ENCODE data around the gene CYP51A1. TPM values are rescaled to one million over a fixed set of nuclear protein-coding genes. Genes with fewer than 3 reads are reported as not detected.
A peak's percentile ranks its signal among the peaks of the same experiment; 100 is the strongest.
"Not testable (repeated sequence)": the region's sequence is repeated elsewhere in the genome, so short reads cannot be mapped to it uniquely, and the experiment has no call there.

Gene CYP51A1
- total RNA-seq, 1 donor from 2014 or later: 101 TPM

DNA sequence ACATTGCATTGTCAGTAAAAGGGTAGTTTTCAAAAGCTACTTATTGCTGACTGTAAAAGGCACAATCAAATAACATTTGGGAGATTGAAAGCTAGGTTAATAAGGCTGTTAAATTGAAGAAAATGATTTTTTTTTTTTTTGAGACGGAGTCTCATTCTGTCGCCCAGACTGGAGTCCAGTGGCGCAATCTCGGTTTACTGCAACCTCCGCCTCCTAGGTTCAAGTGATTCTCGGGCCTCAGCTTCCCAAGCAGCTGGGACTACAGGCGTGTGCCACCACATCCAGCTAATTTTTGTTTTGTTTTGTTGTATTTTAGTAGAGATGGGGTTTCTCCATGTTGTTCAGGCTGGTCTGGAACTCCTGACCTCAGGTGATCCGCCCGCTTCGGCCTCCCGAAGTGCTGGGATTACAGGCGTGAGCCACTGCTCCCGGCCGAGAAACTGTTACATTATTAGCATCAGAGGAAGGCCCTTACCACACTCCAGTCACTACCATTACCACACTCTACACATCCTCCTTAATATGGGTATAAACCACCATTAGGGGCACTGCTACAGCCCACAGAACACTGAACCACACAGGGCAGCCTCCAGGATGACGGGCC, 1.0 kb downstream of the CYP51A1 start:
- ATAC-seq (peak; percentile 7), DNase-seq (ENCODE audit: low spot score) (no peak)
- intact Hi-C loops (cut with DNase I): no loop called here

DNA sequence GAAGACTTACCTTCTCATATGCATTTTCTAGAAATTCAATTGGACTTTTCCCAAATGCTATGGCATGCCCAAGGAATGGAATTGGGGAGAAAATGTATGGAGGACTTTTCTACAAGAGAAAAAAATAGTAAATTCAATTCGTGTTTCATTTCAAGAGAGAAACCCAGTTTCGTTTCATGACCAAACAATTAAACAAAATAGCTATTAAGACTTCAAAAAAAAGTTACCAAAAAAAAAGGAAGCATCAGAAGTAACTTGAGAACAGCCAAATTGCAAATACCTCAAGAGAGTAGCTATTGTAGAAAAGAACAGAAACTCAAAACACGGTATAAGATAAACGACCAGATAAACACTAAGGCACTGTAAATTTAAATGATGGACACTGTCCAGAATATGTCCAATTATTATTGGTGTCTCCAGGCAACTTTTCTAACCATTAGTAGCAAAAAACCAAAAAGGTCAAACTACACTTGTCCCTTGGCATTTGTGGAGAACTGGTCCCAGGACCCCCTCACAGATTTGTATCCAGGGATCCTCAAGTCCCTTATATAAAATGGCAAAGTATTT, 2.4 kb downstream of the CYP51A1 start:
- ATAC-seq (no peak), DNase-seq (ENCODE audit: low spot score) (no peak)
- intact Hi-C loops (cut with DNase I): no loop called here

DNA sequence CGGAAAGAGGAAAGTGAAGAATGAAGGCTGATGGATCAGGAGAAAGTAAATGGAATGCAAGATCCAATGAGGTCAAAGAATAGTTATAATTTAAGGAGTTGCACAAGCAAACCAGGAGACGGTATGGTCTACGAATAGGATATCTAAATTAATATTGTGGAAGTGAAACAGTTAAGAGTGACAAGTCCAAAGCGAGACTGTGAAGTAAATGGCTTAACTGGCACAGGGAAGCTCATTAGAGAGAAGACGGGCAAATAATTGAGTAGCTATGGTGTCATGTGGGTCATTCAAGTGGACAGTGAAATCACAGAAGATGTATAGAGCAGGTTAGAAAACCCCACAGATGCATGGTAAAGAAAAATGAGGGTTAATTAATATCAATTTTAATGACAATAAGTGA, 3.2 kb downstream of the CYP51A1 start:
- DNase-seq (ENCODE audit: low spot score): no peak
- ATAC-seq: no peak
- intact Hi-C loops (cut with DNase I): no loop called here

DNA sequence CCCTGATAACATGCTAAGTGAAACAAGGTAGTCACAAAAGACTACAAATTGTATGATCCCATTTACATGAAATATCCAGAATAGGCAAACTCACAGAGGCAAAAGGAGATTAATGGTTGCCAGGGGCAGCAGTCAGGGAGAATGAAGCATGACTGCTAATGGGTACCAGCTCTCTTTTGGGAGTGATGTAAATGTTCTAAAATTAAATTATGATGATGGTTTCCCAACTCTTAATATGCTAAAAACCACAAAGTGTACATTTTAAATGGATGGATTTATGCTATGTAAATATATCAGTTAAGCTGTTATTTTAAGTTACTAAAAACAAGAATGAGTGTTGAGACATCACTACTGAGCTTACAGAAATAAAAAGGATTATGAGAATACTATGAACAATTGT, 12.6 kb downstream of the CYP51A1 start:
- DNase-seq (ENCODE audit: low spot score): no peak
- intact Hi-C loops (cut with DNase I): no loop called here
- no peak for ATAC-seq

DNA sequence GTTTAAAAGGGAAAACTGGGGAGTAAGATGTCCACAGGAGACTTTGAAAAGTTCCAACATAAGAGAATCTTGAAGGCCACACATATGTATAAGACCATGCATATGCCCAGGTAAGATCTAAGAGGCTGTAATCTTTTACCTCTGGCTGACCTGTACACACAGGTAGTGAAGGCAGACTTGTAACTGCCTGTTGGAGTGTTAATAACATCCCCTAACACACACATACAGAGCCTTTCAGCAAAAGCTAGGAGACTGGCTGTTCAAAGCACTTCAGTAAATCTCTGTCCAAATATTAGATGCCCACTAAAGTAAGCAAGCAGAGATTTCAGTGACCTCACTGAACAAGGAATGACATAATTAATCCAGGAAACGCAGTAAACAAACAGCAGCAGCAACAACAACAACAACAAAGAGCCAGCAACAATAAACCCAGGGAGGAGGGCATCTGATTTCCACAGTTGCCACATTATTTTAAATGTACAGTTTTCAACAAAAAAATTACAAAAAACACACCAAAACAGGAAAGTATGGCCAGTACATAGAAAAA, 15.0 kb downstream of the CYP51A1 start:
- intact Hi-C loops (cut with DNase I): no loop called here
- DNase-seq (ENCODE audit: low spot score) (no peak), ATAC-seq (no peak)

DNA sequence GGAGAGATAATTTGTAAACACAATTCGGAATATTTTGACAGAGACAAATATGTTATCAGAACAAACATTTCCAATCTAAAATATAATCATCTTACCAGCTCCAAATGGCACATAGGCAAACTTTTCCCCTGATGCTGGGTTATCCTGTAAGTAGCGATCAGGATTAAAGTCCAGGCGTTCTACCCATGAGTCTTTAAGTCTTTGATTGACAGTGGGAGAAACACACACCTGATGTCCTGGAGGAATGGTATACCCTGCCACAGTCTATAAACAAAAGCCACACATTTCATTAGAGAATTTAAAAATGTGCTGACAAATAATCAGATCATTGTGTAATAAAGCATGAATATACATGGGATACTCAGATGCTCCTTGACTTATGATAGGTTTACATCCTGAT, 17.3 kb downstream of the CYP51A1 start:
- ATAC-seq: no peak
- intact Hi-C loops (cut with DNase I): no loop called here
- no peak for DNase-seq (ENCODE audit: low spot score)

DNA sequence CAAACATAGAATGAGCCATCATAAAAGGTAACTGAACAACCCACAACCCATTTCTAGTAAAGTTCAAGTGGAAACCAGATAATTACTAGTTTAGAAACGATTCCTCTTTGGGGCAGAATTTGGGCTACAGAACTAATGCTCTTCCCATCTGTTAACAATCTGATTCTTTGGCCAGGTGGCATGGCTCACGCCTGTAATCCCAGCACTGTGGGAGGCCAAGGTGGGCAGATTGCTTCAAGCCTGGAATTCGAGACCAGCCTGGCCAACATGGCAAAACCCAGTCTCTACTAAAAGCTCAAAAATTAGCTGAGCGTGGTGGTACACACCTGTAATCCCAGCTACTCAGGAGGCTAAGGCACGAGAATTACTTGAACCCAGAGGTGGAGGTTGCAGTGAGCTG, 18.5 kb downstream of the CYP51A1 start:
- ATAC-seq (no peak), DNase-seq (ENCODE audit: low spot score) (no peak)
- intact Hi-C loops (cut with DNase I): no loop called here

DNA sequence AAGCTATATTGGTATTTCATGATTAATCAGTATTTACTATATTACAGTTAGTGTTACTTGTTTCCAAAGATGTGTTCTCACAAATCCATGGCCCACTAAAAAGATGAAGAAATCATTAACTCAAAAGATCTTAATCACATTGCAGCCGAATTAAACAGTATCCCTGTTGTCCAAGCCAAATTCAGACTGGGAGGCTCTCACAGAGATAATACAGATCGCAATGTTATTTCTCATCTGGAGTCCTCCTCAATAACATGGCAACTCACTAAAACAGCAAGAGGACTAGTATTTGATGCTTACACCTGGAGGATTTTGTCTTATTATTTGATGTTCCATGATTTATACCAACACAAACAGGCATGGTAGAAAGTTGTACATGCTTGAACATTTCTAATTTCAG, 23.4 kb downstream of the CYP51A1 start:
- DNase-seq (ENCODE audit: low spot score) (no peak), ATAC-seq (no peak)
- intact Hi-C loops (cut with DNase I): no loop called here

DNA sequence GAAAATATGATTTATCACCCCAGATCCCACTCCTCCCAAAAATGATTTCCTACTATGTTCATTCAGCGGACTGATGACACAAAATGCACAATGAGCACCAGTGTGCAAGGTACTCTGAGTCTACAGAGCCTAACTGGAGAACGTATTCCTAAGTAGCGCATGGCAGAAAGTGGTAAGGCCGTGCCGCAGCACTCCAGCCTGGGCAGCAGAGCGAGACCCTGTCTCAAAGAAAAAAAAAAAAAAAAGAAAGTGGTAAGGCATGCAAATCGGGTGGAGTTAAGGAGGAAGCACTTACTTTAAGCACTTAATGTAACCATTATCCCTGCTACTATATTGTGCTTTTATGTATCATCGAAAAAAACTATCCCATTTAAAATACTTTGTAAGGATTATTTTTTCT, 25.5 kb downstream of the CYP51A1 start:
- intact Hi-C loops (cut with DNase I): no loop called here
- no peak for DNase-seq (ENCODE audit: low spot score)

DNA sequence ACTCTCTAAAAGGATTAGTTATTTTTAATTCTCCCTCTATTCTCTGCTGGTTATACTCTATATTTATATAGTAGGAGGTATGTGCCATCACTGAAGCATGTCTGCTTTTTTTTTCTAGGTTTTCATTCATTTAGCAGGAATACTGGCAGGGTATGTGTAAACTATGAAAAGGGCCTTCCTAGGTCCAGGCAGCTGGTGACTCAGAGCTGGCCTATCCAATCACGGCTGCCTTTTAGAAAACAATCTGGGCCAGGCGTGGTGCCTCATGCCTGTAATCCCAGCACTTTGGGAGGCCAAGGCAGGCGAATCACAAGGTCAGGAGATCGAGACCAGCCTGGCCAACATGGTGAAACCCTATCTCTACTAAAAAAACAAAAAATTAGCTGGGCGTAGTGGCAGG, 31.4 kb downstream of the CYP51A1 start:
- DNase-seq (ENCODE audit: low spot score); ATAC-seq; intact Hi-C loops (cut with DNase I): not testable (repeated sequence)

More for the DNA sequence above, 25.5 kb downstream of the CYP51A1 start:
- no peak for ATAC-seq

DNA sequence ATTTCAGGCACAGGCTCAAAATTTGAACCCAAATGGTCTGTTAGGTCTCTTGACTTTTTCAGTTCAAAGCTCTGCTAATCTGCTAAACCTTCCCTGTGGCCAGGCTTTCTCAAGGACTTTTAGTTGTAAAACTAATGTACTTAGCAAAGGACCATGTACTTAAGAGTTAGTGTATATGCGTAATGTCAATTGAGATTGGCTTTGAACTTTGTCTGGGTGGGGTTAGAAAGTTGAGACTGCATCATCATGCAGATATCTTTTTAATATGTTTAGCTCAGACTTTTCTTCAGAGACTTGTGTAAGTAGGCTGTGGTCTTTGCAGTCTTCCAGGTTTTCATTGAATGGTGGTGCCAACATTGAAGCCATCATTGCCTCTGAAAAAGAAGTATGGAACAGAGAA, 33.7 kb downstream of the CYP51A1 start:
- ATAC-seq (no peak), DNase-seq (ENCODE audit: low spot score) (no peak)
- intact Hi-C loops (cut with DNase I): no loop called here

DNA sequence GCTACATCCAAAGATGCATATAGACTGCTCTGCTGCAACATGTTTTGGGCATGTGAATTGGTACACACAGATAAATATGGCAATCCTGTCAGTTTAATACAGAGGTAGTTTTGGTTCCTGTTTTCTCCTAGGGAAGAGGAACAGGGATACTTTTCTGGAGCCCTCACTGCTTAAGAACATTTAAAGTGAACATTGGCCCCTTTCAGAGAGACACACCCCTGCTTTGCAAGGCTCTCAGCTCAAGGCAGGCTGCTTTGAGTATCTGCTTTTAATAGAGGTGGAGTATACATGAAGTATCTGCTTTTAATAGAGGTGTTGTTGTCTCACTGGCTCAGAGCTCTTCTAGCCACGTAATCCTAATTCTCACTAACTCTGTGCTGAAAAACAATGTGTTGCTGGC, 38.9 kb downstream of the CYP51A1 start:
- DNase-seq (ENCODE audit: low spot score): no peak
- intact Hi-C loops (cut with DNase I): no loop called here
- ATAC-seq: no peak

DNA sequence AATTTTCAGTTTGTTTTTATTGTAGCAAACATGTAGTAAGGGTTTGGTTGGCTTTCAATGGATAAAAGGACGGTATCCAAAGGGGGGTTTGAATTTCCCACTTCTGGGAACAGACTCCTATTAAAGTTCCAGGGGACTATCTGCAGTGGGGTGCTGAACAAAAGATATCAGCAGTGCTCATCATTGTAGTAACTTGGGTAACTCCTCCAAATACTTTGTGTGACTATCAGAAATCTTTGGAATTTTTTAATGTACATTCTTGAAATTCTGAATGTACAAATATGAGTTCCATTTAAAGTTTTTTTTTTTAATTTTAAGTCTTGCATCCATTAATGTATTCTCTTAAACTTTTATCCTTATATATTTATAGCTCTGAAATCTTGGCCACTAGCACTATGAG, 42.1 kb downstream of the CYP51A1 start:
- intact Hi-C loops (cut with DNase I): no loop called here
- no peak for DNase-seq (ENCODE audit: low spot score)
- no peak for ATAC-seq

DNA sequence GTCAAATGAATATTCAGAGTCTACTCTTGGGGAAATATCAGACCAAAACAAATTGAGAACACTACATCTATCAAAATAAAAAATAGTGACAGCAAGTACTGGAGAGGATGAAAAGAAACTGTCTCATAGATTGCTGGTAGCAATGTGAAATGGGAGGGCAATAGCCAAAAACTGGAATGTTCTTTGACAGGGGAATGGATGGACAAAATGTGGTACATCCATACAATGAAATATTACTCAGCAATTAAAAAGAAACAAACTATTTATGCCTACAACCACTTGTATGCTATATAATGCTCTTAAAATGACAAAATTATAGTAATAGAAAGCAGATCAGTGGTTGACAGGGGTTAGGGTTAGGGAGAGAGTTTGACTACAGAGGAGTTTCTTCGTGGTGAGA, 46.0 kb downstream of the CYP51A1 start:
- ATAC-seq (no peak), DNase-seq (ENCODE audit: low spot score) (no peak)
- intact Hi-C loops (cut with DNase I): no loop called here

DNA sequence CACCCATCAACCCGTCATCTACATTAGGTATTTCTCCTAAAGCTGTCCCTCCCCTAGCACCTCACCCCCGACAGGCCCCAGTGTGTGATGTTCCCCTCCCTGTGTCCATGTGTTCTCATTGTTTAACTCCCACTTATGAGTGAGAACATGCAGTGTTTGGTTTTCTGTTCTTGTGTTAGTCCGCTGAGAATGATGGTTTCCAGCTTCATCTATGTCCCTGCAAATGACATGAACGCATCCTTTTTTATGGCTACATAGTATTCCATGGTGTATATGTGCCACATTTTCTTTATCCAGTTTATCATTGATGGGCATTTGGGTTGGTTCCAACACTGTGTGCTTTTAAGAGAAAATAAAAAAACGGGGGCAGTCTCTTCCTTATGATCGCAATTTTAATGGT, 50.4 kb downstream of the CYP51A1 start:
- intact Hi-C loops (cut with DNase I); DNase-seq (ENCODE audit: low spot score); ATAC-seq: not testable (repeated sequence)

DNA sequence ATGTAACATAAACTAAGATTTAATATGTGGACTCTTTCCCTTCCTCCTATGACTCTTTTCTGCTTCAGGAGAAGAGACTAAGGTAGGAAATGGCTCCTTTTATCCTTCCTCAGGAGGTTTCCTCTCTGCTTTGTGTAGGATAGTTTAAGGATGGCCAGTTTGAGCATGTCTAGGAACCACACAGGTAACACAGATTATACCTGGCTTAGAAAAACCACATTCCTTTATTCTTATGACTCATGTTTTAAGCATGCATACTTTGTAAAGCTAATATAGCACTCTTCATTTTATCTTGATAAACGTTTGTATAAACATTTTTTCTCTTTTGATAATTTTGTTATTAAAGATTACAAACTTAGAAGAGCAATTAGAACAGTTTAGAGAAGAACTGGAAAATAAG, 57.8 kb downstream of the CYP51A1 start:
- DNase-seq (ENCODE audit: low spot score) (no peak), ATAC-seq (no peak)
- intact Hi-C loops (cut with DNase I): no loop called here

DNA sequence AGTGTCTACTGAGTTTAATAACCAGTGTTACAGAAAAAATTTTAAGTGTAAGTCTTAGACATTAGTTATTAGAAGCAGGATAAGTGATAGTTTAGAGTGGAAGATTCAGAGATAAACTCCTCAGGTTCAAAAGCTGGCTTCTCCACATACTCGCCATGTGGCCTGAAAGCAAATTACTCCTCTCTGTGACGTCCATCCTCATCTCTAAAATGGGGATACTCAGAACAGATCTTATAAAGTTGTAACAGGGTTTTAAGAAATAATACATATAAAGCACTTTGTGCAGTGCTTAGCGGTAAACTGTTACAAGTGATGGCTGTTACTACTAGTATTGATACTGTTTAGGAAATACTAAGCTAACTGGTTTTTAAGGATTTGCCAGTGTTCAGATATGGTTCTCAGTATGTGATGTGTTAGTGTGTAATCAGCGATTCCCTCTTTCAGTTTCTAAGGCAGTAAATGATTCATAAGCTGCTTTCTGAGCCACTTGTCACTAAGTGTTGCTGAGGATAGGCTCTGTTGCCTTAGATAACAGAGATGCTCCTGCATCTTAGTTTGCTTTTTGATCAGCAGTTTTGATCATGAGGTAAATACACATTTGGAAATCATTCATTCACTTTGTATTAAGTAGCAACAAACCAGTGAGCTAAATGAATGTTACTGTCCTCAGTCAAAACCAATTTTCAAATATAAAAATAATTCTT, 58.7 kb downstream of the CYP51A1 start:
- DNase-seq (ENCODE audit: low spot score) (no peak), ATAC-seq (no peak)
- intact Hi-C loops (cut with DNase I): no loop called here

DNA sequence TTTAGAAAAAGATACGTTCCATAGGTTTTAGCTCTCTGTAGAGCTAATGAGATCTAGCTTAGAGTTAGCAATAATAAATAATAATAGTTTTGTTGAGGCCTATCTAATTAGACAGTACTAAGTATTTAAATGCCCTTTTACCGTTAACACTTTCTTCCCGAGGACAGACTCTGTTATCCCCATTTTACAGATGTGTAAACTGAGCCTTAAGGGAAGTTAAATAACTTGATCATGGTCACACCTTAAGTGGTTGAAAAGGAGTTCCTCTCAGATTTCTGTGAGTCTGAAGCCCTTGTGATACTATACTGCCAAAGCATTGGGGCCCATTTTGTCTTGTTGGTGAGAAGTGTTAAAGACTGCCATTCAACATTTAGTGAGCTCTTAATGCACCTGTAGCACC, 61.6 kb downstream of the CYP51A1 start:
- DNase-seq (ENCODE audit: low spot score): no peak
- ATAC-seq: no peak
- intact Hi-C loops (cut with DNase I): no loop called here

DNA sequence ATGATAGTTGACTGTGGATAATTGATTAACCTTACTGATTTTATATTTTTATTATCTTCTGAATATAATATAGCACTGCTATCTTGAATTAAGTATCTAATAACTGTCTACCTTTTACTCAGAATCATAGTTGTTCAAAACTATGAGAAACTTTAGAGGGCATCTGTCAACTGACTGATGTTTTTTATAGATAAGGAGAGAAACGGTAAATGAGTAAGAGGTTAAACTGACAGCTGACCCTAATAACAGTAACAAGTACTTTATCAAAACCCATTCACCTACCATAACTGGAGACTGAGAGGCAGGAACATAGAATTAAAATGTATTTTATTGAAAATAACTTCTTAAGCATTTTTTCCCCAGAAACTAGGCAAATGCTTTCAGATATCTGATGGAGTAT, 62.2 kb downstream of the CYP51A1 start:
- intact Hi-C loops (cut with DNase I): no loop called here
- ATAC-seq (no peak), DNase-seq (ENCODE audit: low spot score) (no peak)

DNA sequence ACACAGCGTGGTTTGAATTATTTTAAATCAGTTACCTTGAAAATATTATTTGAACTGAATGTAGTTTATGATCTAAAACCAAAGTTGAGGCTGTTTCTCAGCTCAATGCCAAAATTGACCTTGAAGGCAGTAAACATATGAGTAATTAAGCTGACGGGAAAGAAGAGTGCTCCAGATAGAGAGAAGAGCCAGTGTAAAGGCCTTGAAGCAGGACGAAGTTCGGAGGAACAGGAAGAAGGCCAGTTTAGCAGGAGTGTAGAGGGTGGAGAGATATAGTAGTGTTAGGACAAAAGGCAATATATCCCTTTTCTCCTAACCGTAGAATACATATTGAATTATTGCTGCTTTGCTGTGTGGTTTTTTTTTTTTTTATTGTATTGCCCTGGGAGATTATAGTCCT, 63.2 kb downstream of the CYP51A1 start:
- ATAC-seq: no peak
- intact Hi-C loops (cut with DNase I): no loop called here
- no peak for DNase-seq (ENCODE audit: low spot score)

Measured in sciatic nerve (tissue), 2 donors.